Adrenal gland (tissue), 12 donors: ENCODE results near the gene C1R. TPM values are rescaled to one million over a fixed set of nuclear protein-coding genes. Genes with fewer than 3 reads are reported as not detected.

Experiments used
- DNase-seq, 7 donors: peaks; one replicate each; pipeline ENCODE4 v3.0.0-alpha.2; 2019 to 2020
- H3K27ac ChIP-seq, 5 donors: fragments of 200-600 bp; sonication (generic) in 4 of 5; 1 replicate in 3 of 5; 2 replicates in 2 of 5; pipeline versions ENCODE4 v1.5.1 to v1.8.0; 2016 to 2020; ENCODE audit warnings: mild to moderate bottlenecking in 1 of 5
- H3K27me3 ChIP-seq: fragments of 200-600 bp; 2 replicates; pipeline ENCODE4 v1.8.0; 2021
- H3K36me3 ChIP-seq, 2 donors: fragments of 200-600 bp; replicated peaks in 1 of 2; 1 replicate in 1 of 2; 2 replicates in 1 of 2; pipeline versions ENCODE4 v1.5.1 to v1.8.0; 2018 to 2022
- H3K4me1 ChIP-seq, 2 donors: fragments of 200-600 bp; replicated peaks in 1 of 2; 1 replicate in 1 of 2; 2 replicates in 1 of 2; pipeline versions ENCODE4 v1.5.1 to v1.8.0; 2018 to 2021
- H3K4me3 ChIP-seq, 4 donors: fragments of 200-600 bp; sonication (generic) in 3 of 4; one replicate each; pipeline ENCODE4 v1.5.1; 2016 to 2018
- H3K9me3 ChIP-seq, 3 donors: fragments of 200-600 bp; sonication (generic) in 1 of 3; replicated peaks in 1 of 3; 1 replicate in 2 of 3; 2 replicates in 1 of 3; pipeline versions ENCODE4 v1.5.1 to v1.8.0; 2016 to 2021
- CTCF ChIP-seq, 6 experiments: fragments of 450-650 bp in 4 of 6; fragments of 200-600 bp in 2 of 6; sonication (generic) in 1 of 6; IDR thresholded peaks; 1 replicate in 5 of 6; 2 replicates in 1 of 6; pipeline versions ENCODE4 v1.5.1 to v1.8.0; 2016 to 2021; ENCODE audit warnings: antibody characterized with exemption in 6 of 6, mild to moderate bottlenecking in 2 of 6, moderate library complexity in 1 of 6
- POLR2A ChIP-seq, 2 donors: fragments of 450-650 bp; IDR thresholded peaks; one replicate each; pipeline ENCODE4 v1.6.1; 2017; ENCODE audit warnings: antibody characterized with exemption in 2 of 2, mild to moderate bottlenecking in 2 of 2, moderate library complexity in 1 of 2
- WGBS, 4 donors: extraction: QIAGEN DNeasy Blood & Tissue Kit in 2 of 4; methylation state at CpG; one replicate each; pipeline versions ENCODE4 v1.1.5 to v1.1.7; 2013 to 2017; 5-methylcytosine and 5-hydroxymethylcytosine counted together
- intact Hi-C, 2 donors: fragments of 100-400 bp; cut with DNase I; formaldehyde crosslinking; loops; one replicate each; pipeline versions ENCODE4 v1.14.1 to v1.15.0; 2022 to 2023
- polyA plus RNA-seq, 3 donors: library from polyadenylated mRNA; stranded (reverse); fragments of 200-250 nt in 2 of 3; fragments of 350-450 nt in 1 of 3; fragmentation: Illumina TruSeq in 1 of 3; extraction: RNeasy Lipid Tissue Mini Kit (QIAGEN cat#74804) in 1 of 3; gene quantifications; one replicate each; pipeline ENCODE4 v1.2.3, GENCODE V29; 2013 to 2014
- small RNA-seq, 2 donors: library from RNA; depleted of rRNA; stranded (forward); fragments of <200 nt; gene quantifications; one replicate each; pipeline ENCODE3, GENCODE V24; 2016
- total RNA-seq, 9 donors: library from RNA; depleted of rRNA in 4 of 9; stranded (reverse); fragments of >200 nt in 4 of 9; fragments of 120-200 nt in 1 of 9; fragmentation: NEBNext Ultra II Directional in 1 of 9; extraction: Animal tissue kit (Norgen Biotek cat#: 25700) in 1 of 9; gene quantifications; one replicate each; pipeline versions ENCODE4 v1.1.0 to v1.2.4, GENCODE V29; 2013 to 2023
- donor health status: healthy with polysubstance abuse.
- donor health status: Bipolar disorder and iron deficiency.
- donor health status: DM: yes; HTN: yes; CAD: no.
- donor health status: DM: no; HTN: no; CAD: no.
- donor health status: DM: no; HTN: no; CAD: no.
- donor health status: DM: yes; HTN: yes; CAD: no.

C1R gene
- total and polyA plus RNA-seq, 12 donors: 10.3 to 1,160 (median 366) TPM

- no peak for TF ChIP-seq CTCF (IDR thresholded peaks at IDR 0.05)
- TF ChIP-seq POLR2A (IDR thresholded peaks at IDR 0.05): no peak
- WGBS, 4 donors: 60 to 85% (median 78%) methylated on average over 2 to 6 of the region's 6 CpGs
- intact Hi-C loops: no loop called here
Observed at GRCh38 chr12:7031306-7031705, 60.9 kb downstream of the C1R start.

More at GRCh38 chr12:7031306-7031705, 60.9 kb downstream of the C1R start:
- no peaks in the 10 kb centered on the region for H3K27me3 ChIP-seq
- H3K36me3 ChIP-seq: no peaks in the 10 kb centered on the region
- H3K4me1 ChIP-seq: no peaks in the 10 kb centered on the region
- H3K4me3 ChIP-seq: no peak overlapping the region
- H3K27ac ChIP-seq: no peak overlapping the region
- H3K9me3 ChIP-seq: no peaks in the 10 kb centered on the region
- no peak for DNase-seq

Small RNA genes lying within 50 kb of the gene (small RNA-seq; reads per million reads assigned to genes)
- gene AC006512.1 (0 reads per million in 2 donors), gene RNU6-485P (0 reads per million in 2 donors)

Other genes with a start within 250 kb of the C1R start
- gene CDCA3, start 241.2 kb downstream of the C1R start, total RNA-seq: 10 to 100 TPM in 1 of 9 donors, 1 to 10 TPM in 7, not detected in 1; 2.6 to 17.7 (median 3.4) TPM
- 1 to 10 TPM; 3.5 to 5.5 (median 5.3) TPM for gene CDCA3, start 241.2 kb downstream of the C1R start, polyA plus RNA-seq
- 100 to 1,000 TPM in 6 of 9 donors, 10 to 100 TPM in 3; 60.0 to 162 (median 122) TPM for gene USP5, start 240.3 kb downstream of the C1R start, total RNA-seq
- gene USP5, start 240.3 kb downstream of the C1R start, polyA plus RNA-seq: 100 to 1,000 TPM in 1 of 3 donors, 10 to 100 TPM in 2; 30.6 to 109 (median 32.5) TPM
- 1,000 to 10,000 TPM in 1 of 9 donors, 100 to 1,000 TPM in 8; 555 to 1,141 (median 862) TPM for gene TPI1, start 224.9 kb downstream of the C1R start, total RNA-seq
- gene TPI1, start 224.9 kb downstream of the C1R start, polyA plus RNA-seq: 1,000 to 10,000 TPM in 1 of 3 donors, 100 to 1,000 TPM in 2; 241 to 2,322 (median 444) TPM
- gene SPSB2, start 219.1 kb downstream of the C1R start, total RNA-seq: 10 to 100 TPM in 8 of 9 donors, 1 to 10 TPM in 1; 3.3 to 24.5 (median 15.5) TPM
- 10 to 100 TPM in 2 of 3 donors, 1 to 10 TPM in 1; 2.5 to 19.5 (median 19.5) TPM for gene SPSB2, start 219.1 kb downstream of the C1R start, polyA plus RNA-seq
- gene LRRC23, start 187.6 kb downstream of the C1R start, total RNA-seq: 10 to 100 TPM in 6 of 9 donors, 1 to 10 TPM in 3; 6.9 to 18.6 (median 12.5) TPM
- gene LRRC23, start 187.6 kb downstream of the C1R start, polyA plus RNA-seq: 10 to 100 TPM; 11.0 to 29.0 (median 13.8) TPM
- 10 to 100 TPM in 7 of 9 donors, 1 to 10 TPM in 2; 7.4 to 53.6 (median 32.1) TPM for gene ENO2, start 177.9 kb downstream of the C1R start, total RNA-seq
- 100 to 1,000 TPM in 1 of 3 donors, 10 to 100 TPM in 2; 29.5 to 113 (median 42.3) TPM for gene ENO2, start 177.9 kb downstream of the C1R start, polyA plus RNA-seq
- 100 to 1,000 TPM in 4 of 9 donors, 10 to 100 TPM in 4, 1 to 10 TPM in 1; 8.8 to 263 (median 92.8) TPM for gene ATN1, start 164.5 kb downstream of the C1R start, total RNA-seq
- 100 to 1,000 TPM in 2 of 3 donors, 10 to 100 TPM in 1; 57.4 to 482 (median 258) TPM for gene ATN1, start 164.5 kb downstream of the C1R start, polyA plus RNA-seq
- not detected for gene RNU7-1, start 148.6 kb downstream of the C1R start, total RNA-seq
- gene RNU7-1, start 148.6 kb downstream of the C1R start, polyA plus RNA-seq: not detected
- 100 to 1,000 TPM; 152 to 505 (median 283) TPM for gene C12orf57, start 148.4 kb downstream of the C1R start, total RNA-seq
- 100 to 1,000 TPM in 2 of 3 donors, 10 to 100 TPM in 1; 58.4 to 335 (median 271) TPM for gene C12orf57, start 148.4 kb downstream of the C1R start, polyA plus RNA-seq
- 10 to 100 TPM; 24.5 to 86.2 (median 63.0) TPM for gene PTPN6, start 141.1 kb downstream of the C1R start, total RNA-seq
- 100 to 1,000 TPM in 2 of 3 donors, 10 to 100 TPM in 1; 36.2 to 204 (median 127) TPM for gene PTPN6, start 141.1 kb downstream of the C1R start, polyA plus RNA-seq
- gene PHB2, start 121.8 kb downstream of the C1R start, total RNA-seq: 100 to 1,000 TPM; 158 to 344 (median 227) TPM
- gene PHB2, start 121.8 kb downstream of the C1R start, polyA plus RNA-seq: 100 to 1,000 TPM; 128 to 222 (median 131) TPM
- 10 to 100 TPM; 21.9 to 81.9 (median 39.9) TPM for gene EMG1, start 121.5 kb downstream of the C1R start, total RNA-seq
- gene EMG1, start 121.5 kb downstream of the C1R start, polyA plus RNA-seq: 10 to 100 TPM; 14.2 to 43.1 (median 15.6) TPM
- gene LPCAT3, start 74.0 kb downstream of the C1R start, total RNA-seq: 100 to 1,000 TPM in 2 of 9 donors, 10 to 100 TPM in 7; 28.5 to 146 (median 79.8) TPM
- 10 to 100 TPM; 40.4 to 87.5 (median 49.3) TPM for gene LPCAT3, start 74.0 kb downstream of the C1R start, polyA plus RNA-seq
- gene C1S, start 31.7 kb downstream of the C1R start, total RNA-seq: 100 to 1,000 TPM in 8 of 9 donors, 10 to 100 TPM in 1; 51.5 to 582 (median 295) TPM
- gene C1S, start 31.7 kb downstream of the C1R start, polyA plus RNA-seq: 100 to 1,000 TPM; 171 to 234 (median 229) TPM
- 100 to 1,000 TPM in 8 of 9 donors, 10 to 100 TPM in 1; 33.3 to 407 (median 159) TPM for gene C1RL, start 16.8 kb upstream of the C1R start, total RNA-seq
- gene C1RL, start 16.8 kb upstream of the C1R start, polyA plus RNA-seq: 100 to 1,000 TPM; 120 to 186 (median 156) TPM
- 10 to 100 TPM in 3 of 9 donors, 1 to 10 TPM in 6; 2.0 to 17.0 (median 9.0) TPM for gene RBP5, start 36.4 kb upstream of the C1R start, total RNA-seq
- 10 to 100 TPM in 2 of 3 donors, 1 to 10 TPM in 1; 8.7 to 17.8 (median 15.0) TPM for gene RBP5, start 36.4 kb upstream of the C1R start, polyA plus RNA-seq
- gene CLSTN3, start 37.9 kb upstream of the C1R start, total RNA-seq: 100 to 1,000 TPM in 1 of 9 donors, 10 to 100 TPM in 7, 1 to 10 TPM in 1; 9.3 to 175 (median 43.7) TPM
- gene CLSTN3, start 37.9 kb upstream of the C1R start, polyA plus RNA-seq: 10 to 100 TPM; 41.5 to 84.8 (median 41.8) TPM
- 10 to 100 TPM; 29.8 to 65.0 (median 46.0) TPM for gene PEX5, start 97.2 kb upstream of the C1R start, total RNA-seq
- 10 to 100 TPM; 22.4 to 31.5 (median 23.4) TPM for gene PEX5, start 97.2 kb upstream of the C1R start, polyA plus RNA-seq
- not detected for gene ACSM4, start 211.6 kb upstream of the C1R start, total RNA-seq
- not detected for gene ACSM4, start 211.6 kb upstream of the C1R start, polyA plus RNA-seq